Glomerular endothelial cell (primary cell): Measurements from ENCODE around the gene GABBR2. TPM values are rescaled to one million over a fixed set of nuclear protein-coding genes. Genes with fewer than 3 reads are reported as not detected.
A peak's percentile ranks its signal among the peaks of the same experiment; 100 is the strongest.

ENCODE experiments used
- DNase-seq: peaks from one replicate; pipeline ENCODE4 v3.0.0-alpha.2; 2011; ENCODE audit warnings: low read depth, low spot score; ENCODE audit errors: extremely low read depth
- total RNA-seq: library from RNA; depleted of rRNA; stranded (reverse); fragments of >200 nt; gene quantifications from 2 replicates; pipeline ENCODE4 v1.2.3, GENCODE V29; 2015

Gene GABBR2
- total RNA-seq, 1 donor from 2014 or later: 3.3 TPM

DNA sequence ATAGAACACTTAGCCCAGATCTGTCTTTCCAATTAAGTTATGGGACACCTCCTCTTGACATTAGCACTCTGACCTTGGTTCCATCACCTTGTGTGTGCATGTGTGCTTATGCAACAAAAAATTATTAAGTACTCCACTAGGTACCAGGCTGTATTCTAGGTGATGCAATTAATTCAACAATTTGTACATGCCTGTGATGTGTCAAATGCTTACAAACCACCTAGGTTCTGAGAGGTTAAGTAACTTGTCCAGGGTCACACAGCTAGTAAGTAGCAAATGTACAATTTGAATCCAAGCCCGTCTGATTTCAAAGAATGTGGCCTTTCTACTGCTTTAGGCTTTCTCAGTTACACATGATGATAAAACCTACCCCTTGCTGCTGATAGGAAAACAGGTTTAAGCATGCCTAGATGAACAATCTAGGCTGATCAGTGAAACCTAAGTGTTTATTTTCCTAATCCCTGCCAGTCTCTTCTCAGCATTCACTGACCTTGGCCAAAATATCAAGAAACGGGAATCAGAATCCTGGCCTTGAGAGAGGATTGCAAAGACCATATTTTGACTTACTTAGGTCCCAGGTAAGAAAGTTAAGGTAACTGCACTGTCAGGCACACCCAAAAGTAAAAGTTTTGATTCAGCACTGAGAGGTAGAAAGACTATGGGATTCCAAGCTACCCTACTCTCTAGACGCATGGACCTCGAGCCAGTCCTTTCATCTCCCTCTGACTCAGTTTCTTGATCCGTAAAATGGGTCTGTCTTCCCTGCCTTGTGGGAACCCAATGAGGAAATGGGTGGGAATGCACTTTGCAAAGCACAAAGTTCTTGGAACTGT is 454.3 kb downstream of the GABBR2 start:
- DNase-seq: no peak

DNA sequence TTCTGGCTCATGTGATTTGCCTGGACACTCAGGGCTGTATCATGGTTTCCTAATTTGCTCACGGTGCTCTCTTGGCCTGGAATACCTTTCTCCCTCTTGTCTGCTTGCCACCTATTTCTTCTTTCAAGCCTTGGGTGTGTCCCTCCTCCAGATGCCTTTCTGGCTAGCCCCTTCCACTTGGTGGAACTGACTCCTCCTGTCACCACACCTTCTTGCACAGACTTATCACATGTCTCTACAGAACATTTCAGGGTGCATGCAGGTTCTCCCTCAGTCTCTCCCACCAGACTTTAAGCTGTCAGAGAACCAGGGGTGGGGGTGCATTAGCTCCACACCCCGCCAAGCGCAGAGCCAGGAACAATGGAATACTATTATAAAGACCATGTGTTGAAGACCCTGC is 455.2 kb downstream of the GABBR2 start:
- no peak for DNase-seq

DNA sequence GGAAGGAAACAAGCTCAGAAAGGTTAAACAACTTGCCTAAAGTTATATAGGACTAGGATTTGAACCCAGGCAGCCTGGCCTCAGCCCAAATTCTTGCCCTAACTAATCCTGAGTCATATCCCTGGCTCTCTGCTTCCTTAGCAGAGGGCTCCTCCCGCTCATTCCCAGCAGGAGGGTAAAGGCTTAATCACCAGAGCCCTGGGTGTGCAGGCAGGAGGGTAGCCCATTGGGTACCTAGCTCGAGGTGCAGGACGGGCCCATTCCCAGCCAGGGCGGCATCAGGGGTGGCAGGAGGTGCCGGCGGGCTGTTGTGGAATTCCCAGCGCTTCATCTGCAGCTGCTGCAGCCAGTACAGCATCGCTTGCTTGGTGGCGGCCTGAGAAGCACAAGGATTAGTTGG is 457.2 kb downstream of the GABBR2 start:
- DNase-seq: no peak

DNA sequence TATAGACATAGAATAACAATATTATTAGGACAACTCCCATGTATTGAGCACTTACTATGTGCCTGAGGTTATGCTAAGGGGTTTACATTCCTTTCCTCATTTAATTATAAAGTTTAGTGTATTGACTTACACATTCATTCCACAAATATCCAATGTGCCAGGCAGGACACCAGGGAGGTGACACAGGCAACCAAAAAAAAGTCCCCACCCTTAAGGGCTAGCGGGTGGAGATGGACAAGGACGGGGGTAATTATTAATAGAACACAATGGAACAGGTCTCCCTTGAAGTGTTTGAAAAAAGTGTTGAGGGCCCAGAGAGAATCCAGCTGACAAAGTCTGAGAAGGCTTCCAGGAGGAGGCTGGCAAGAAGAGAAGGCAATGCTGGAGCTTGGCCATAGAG is 459.0 kb downstream of the GABBR2 start:
- no peak for DNase-seq

DNA sequence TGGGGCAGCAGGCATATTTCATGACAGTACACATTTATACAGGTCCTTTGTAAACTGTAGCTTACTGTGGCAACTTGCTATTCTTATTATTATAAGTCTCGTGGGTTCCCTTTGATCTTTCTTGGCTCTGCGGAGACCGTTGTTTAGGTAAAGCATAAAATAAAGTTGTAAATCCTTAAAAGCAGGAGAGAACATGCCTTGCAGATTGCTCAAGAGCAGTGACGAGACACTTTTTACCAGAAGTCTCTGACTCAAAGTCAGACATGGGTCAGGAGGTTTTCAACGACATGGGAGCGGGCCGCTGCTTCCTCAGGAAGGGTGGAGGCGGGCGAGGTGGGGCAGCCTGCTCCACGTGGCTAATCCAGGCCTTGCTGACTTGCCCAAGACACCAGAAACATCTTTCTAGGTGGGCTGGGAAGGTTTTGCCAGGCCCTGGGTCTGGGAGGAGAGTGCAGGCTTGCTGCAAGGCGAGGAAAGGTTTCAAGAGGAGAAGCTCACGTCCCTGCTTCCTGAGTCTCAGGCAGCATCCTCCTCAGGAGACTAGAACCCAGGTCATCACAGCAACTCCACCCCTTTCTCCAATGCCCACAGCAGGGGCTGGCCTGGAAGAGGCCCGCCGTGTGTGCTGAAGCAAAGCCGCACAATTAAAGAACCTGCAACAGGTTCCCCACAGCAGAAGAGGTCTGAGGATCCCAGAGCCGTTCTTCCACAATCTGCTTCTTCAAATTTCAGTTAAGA is 459.8 kb downstream of the GABBR2 start:
- DNase-seq: peak; percentile 42

DNA sequence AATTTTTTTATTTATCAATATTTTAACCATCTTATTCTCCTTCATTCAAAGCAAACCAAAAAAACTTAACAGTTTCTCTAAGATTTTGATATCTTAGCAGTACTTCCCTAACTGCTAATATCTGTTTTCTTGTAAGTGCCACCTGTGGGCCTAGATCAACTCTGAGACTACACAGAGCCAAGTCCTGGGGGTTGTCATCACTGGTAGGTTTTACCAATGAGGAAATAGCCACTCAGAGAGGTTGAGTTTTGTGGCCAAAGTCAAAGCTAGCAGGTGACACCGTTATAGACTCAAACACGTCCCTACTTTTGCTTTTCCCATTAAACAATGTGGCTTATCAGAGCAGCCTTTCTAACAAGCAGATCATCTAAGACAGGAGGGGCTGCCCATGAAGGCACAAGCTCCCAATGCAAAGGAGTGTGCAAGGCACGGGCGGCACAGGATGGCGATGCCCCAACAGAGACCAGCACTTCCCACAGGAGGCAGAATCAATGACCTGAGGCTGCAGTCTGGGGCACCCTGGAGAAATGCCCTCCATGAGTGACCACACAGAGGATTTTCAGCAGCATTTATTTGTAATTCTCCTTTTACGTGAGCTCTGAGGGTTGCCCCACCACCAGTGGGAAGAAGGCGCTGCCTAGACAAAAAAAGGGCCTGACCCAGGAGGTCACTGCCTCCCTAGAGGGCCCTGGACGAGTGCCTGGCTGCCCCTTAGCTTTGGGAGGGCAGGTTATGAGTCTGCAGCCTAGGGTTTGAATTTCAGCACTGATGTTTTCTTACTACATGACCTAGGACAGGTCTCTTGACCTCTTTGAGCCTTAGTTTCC is 460.7 kb downstream of the GABBR2 start:
- no peak for DNase-seq

DNA sequence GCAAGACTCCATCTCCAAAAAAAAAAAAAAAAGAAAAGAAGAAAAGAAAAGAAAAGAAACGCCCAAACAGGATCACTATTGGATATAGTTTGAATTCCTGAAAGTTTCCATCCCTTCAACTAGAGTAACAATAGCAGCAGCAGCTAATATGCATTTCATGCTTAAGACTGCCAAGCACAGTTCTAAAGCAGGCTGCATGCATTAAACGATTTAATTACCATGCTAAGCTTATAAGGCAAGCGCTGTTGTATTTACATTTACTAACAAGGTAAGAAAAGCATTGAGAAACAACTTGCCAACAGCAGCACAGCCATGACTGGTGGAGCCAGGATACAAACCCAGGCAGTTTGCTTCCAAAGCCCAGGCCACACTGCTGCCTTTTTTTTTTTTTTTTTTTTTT is 466.3 kb downstream of the GABBR2 start:
- DNase-seq: no peak

DNA sequence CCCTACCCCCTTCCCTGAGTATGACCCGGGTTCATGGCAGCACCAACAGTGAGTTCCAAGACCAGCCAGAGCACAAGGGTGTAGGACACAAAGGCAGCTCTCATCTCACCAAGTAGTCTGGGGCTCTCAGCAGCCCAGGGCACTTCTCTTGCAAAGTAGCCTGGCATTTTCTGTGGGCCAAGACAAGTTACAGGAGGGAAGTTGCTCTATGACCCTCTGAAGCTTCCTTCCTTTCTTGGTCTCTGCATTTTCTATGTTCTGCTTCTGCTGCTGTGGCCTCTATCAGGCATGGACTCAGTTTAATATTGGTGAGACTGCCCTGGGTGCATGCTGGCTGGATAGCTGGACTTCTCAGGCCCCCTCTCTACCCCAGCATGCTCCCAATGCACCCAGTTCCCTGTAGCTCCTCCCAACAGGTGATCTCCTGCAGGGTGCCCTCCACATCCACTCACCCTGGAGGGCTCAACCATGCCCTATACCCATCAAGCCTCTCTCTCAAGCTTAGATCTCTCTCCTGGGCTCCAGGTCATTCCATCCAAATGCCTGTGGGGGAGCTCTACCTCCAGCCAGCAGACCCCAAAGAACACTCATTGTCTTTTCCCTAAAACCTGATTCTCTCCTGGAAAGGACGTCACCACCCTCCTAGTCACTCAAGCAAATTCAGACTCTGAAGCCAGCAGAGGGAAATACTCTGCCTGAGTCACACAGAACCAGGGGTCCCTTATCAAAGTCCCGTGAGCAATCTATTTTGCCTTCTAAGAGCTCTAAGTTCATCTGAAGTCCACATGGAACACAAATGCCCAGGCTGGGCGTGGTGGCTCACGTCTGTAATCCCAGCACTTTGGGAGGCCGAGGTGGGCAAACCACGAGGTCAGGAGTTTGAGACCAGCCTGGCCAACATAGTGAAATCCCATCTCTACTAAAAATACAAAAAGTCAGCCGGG is 467.1 kb downstream of the GABBR2 start:
- DNase-seq: no peak

DNA sequence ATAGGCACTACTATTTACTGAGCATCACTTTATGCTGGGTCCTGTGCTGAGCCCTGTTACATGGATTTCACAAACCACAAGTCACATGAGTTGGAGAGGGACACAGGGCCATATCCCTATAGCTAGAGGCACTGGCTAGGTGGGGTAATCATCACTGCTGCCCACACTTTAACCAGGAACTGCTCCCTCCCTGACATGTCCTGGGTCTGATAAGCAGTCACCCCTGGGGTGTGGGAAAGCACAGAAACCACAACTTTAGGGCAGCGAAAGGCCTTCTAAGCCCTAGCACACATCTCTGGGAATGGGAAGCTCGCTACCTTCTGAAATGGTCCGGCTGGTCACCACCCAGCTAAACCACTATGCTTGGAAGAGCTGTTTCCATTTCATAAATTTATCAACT is 468.3 kb downstream of the GABBR2 start:
- no peak for DNase-seq

Other genes with a start within 250 kb of the GABBR2 start
- gene ANKS6, start 87.6 kb upstream of the GABBR2 start, total RNA-seq: 17.3 and 17.6 TPM in 2 replicates
- 0.99 and 2.6 TPM in 2 replicates for gene GALNT12, start 98.7 kb upstream of the GABBR2 start, total RNA-seq
- gene COL15A1, start 235.0 kb upstream of the GABBR2 start, total RNA-seq: 1.5 and 5.8 TPM in 2 replicates